ENCODE data around the gene COA8.

- TF ChIP-seq POLR2A (IDR thresholded peaks at IDR 0.05) (no peak), POLR2AphosphoS5 (IDR thresholded peaks at IDR 0.05) (peak in 2 of 4 donors; percentile 31 to 43), CTCF (IDR thresholded peaks at IDR 0.05) (no peak), EP300 (IDR thresholded peaks at IDR 0.05) (no peak)
Observed at GRCh38 chr14:103544388-103545218, 18.2 kb upstream of the COA8 start.

All from sigmoid colon (tissue), 4 donors.